ENCODE measurements around the gene APLN. TPM values are rescaled to one million over a fixed set of nuclear protein-coding genes. Genes with fewer than 3 reads are reported as not detected.

The APLN gene
- total RNA-seq, 2 donors from 2014 or later: 1.7 to 3.5 TPM

DNA sequence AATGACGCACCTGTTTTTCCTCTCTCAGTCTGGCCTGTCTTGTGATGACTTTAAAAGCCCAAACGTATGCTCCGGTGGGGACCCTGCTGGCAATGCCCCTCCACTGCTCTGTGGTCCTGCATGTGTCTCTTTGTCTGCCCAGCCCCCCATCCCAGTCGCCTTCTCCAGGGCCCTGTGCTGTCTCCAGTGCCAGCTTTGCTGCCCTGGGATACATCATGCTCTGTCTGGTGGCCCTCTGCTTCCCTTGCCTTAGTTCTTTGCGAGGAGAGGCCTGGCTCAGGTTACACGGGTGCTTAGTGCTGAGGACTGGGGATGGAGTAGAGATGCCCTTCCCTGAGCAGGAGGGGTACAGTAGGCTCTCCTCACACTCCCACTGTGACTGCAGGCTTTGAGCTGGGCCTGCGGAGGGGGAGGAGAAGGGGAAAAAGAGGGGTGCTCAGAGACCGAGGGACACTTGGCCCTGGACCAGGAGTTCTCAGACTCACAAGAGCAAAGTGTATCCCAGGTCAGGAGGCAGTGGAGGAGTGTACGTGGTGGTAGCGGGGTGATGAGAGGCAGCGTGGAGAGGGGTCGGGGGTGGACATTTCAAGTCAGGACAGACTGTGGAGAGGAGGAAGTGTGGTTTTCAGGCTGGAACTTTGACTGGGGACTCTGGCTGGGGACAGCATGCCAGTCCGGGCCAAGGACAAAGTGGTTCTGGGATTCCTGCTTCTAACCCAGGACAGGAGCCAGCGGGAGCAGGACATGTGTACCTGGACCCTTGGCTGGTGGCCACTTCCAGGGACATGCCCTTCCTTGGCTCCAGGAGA is 2.8 kb downstream of the APLN start:
- Histone ChIP-seq H3K36me3 (no peaks in the 10 kb centered on the region), H3K4me1 (replicated peaks) (no peaks in the 10 kb centered on the region), H3K4me3 (no peak overlapping the region), H3K27ac (no peak overlapping the region), H3K9me3 (no peaks in the 10 kb centered on the region), H3K27me3 (replicated peaks; ENCODE audit: insufficient read depth) (no peaks in the 10 kb centered on the region)
- intact Hi-C loops (cut with DNase I): no loop called here
- DNase-seq (ENCODE audit: low spot score): no peak
- WGBS: 80% methylated on average over 14 of the region's 14 CpGs
- TF ChIP-seq POLR2A (IDR thresholded peaks at IDR 0.05) (no peak), CTCF (IDR thresholded peaks at IDR 0.05) (no peak), POLR2AphosphoS5 (IDR thresholded peaks at IDR 0.05) (no peak)

DNA sequence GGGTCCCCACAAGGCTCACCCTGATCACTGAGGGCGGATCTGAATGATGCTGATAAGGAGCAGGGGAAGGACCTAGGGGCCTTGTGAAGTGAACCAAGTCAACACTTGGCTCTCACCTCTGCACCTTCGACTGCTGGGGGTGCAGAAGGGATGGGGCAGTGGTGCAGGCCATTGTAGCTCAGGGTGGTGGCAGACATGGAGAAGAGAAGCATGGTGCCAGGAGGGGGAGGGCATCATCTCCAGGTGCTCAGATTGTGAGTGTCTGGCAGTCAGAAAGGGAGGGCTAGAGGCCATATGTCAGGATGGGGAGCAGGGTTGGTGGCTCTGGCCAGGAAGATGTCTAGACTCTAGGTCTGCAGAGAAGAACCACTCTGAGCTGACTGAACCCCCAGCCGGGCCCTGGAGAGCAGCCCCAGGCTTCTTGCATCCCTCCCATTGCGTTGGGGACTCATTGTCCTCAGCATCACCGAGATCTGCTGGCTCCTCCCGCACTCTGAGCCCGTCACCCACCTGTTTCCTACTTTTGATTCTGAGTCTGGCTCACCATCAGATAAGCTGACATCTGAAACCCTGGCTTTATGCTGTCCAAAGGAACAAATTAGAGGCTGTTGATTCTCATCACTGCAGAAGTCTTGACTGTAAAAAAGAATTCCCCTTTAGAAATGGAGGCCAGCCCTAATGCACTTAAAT is 3.8 kb downstream of the APLN start:
- no peak for DNase-seq (ENCODE audit: low spot score)
- WGBS: 80% methylated on average over 4 of the region's 7 CpGs

DNA sequence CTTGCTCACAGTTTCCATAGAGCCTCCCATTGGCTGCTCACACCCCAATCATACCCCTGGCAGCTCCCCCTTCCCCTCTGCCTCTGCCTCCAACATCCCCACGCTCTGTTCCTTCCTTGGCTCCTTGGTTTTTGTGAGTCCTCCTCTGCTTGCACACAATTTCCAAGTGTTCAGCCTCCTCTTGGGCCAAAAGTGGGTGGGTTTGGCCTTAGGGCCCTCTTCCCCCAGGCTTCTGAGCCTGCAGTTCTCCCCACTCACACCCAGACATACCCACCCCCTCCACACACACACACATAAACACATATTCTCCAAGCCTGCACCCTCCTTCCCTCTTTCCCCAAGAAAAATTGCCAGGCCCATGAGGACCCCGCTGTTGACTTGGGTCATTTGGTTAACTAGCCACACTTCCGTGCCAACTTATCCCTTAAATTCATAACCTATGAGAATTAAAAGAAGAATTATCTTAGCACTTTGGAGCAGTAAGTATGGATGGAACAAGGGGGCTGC is 4.5 kb downstream of the APLN start:
- intact Hi-C loops (cut with DNase I): no loop called here
- no peaks in the 10 kb centered on the region for H3K36me3 ChIP-seq
- no peak overlapping the region for H3K4me3 ChIP-seq
- WGBS: 97% methylated on average over 3 of the region's 3 CpGs
- DNase-seq (ENCODE audit: low spot score): no peak
- no peak for TF ChIP-seq POLR2A (IDR thresholded peaks at IDR 0.05)
- TF ChIP-seq POLR2AphosphoS5 (IDR thresholded peaks at IDR 0.05): no peak
- TF ChIP-seq CTCF (IDR thresholded peaks at IDR 0.05): no peak
- H3K27ac ChIP-seq: no peak overlapping the region
- no peaks in the 10 kb centered on the region for H3K9me3 ChIP-seq
- no peaks in the 10 kb centered on the region for H3K27me3 ChIP-seq (replicated peaks; ENCODE audit: insufficient read depth)
- no peaks in the 10 kb centered on the region for H3K4me1 ChIP-seq (replicated peaks)

More for the DNA sequence above, 3.8 kb downstream of the APLN start:
- no peak for TF ChIP-seq POLR2A (IDR thresholded peaks at IDR 0.05)
- no peak for TF ChIP-seq POLR2AphosphoS5 (IDR thresholded peaks at IDR 0.05)
- TF ChIP-seq CTCF (IDR thresholded peaks at IDR 0.05): no peak
- no peaks in the 10 kb centered on the region for H3K9me3 ChIP-seq
- no peak overlapping the region for H3K27ac ChIP-seq
- H3K4me3 ChIP-seq: no peak overlapping the region
- H3K27me3 ChIP-seq (replicated peaks; ENCODE audit: insufficient read depth): no peaks in the 10 kb centered on the region
- intact Hi-C loops (cut with DNase I): no loop called here
- H3K36me3 ChIP-seq: no peaks in the 10 kb centered on the region
- H3K4me1 ChIP-seq (replicated peaks): no peaks in the 10 kb centered on the region

DNA sequence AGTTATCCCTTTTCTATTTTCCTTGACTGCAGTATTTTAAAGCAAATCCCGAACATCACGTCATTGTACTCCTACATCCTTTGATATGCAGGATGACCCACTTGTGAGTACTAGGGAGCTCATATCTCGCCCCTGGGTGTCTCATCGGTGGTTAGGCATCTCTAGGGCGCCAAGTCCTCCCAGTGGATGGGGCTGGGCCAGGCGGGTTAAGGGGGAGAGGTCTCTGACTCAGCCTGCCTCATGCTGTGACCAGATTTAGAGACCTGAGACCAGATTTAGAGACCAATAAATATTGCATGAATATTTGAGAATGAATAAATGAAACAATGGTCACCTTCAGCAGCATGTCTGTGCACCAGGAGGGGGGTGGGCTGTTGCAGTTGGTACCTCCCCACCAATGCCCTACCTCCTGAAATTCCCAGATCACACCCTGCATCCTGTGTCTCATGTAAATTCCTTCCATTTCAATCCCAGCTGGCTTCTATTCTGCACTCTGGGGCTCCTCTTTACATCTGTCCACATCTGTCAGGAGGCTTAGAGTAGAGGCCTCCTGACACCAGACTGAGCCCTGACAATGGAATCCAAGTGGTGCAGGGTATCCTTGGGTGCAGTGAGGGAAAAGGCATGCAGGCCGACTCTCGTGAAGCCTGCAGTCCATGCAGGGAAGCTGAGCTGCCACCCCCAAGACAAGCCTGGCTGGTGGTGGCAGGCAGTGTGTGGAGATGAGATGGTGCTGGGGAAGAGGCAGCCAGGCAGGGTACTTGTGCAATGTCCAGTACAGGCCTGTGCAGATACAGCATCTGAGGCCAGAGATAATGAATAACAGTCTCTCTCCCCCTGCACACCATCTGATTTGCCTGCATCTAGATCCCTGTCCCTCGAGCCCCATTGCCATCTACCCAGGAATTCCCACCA is 5.2 kb downstream of the APLN start:
- 86% methylated on average over 9 of the region's 9 CpGs for WGBS
- DNase-seq (ENCODE audit: low spot score): no peak
- no peaks in the 10 kb centered on the region for H3K27me3 ChIP-seq (replicated peaks; ENCODE audit: insufficient read depth)
- no peak overlapping the region for H3K27ac ChIP-seq
- intact Hi-C loops (cut with DNase I): no loop called here
- H3K36me3 ChIP-seq: no peaks in the 10 kb centered on the region
- no peak overlapping the region for H3K4me3 ChIP-seq
- no peaks in the 10 kb centered on the region for H3K4me1 ChIP-seq (replicated peaks)
- no peaks in the 10 kb centered on the region for H3K9me3 ChIP-seq
- TF ChIP-seq POLR2AphosphoS5 (IDR thresholded peaks at IDR 0.05): no peak
- TF ChIP-seq CTCF (IDR thresholded peaks at IDR 0.05): no peak
- TF ChIP-seq POLR2A (IDR thresholded peaks at IDR 0.05): no peak
